Tibial artery (tissue), 4 donors: Measurements from ENCODE around the gene TREH.

ENCODE experiments used
- DNase-seq, 2 donors: peaks; one replicate each; pipeline ENCODE4 v3.0.0-alpha.2; 2019
- H3K27ac ChIP-seq, 2 donors: fragments of 200-600 bp; sonication (generic) in 1 of 2; 1 replicate in 1 of 2; 2 replicates in 1 of 2; pipeline ENCODE4 v1.5.1; 2018 to 2019; ENCODE audit warnings: mild to moderate bottlenecking in 1 of 2
- H3K27me3 ChIP-seq, 2 donors: fragments of 200-600 bp; sonication (generic) in 1 of 2; one replicate each; pipeline versions ENCODE4 v1.5.1 to v1.6.0; 2016 to 2019
- H3K36me3 ChIP-seq, 3 donors: fragments of 200-600 bp; sonication (generic) in 2 of 3; one replicate each; pipeline ENCODE4 v1.5.1; 2016 to 2019; ENCODE audit warnings: mild to moderate bottlenecking in 2 of 3
- H3K4me1 ChIP-seq, 4 donors: fragments of 200-600 bp; sonication (generic) in 2 of 4; 1 replicate in 3 of 4; 2 replicates in 1 of 4; pipeline ENCODE4 v1.5.1; 2016 to 2019
- H3K4me3 ChIP-seq, 2 donors: fragments of 200-600 bp; sonication (generic) in 1 of 2; 1 replicate in 1 of 2; 2 replicates in 1 of 2; pipeline ENCODE4 v1.5.1; 2018 to 2019; ENCODE audit warnings: mild to moderate bottlenecking in 2 of 2
- H3K9me3 ChIP-seq, 3 donors: fragments of 200-600 bp; sonication (generic) in 1 of 3; one replicate each; pipeline ENCODE4 v1.5.1; 2016 to 2019
- CTCF ChIP-seq, 2 experiments: fragments of 200-600 bp in 1 of 2; fragments of 450-650 bp in 1 of 2; IDR thresholded peaks; one replicate each; pipeline ENCODE4 v1.5.1; 2017 to 2019; ENCODE audit warnings: antibody characterized with exemption in 2 of 2, mild to moderate bottlenecking in 1 of 2, moderate library complexity in 1 of 2
- intact Hi-C: fragments of 100-400 bp; cut with DNase I; formaldehyde crosslinking; loops from one replicate; pipeline ENCODE4 v1.15.0; 2023; ENCODE audit warnings: low total_unique reads

TREH gene

GRCh38 chr11:118656563-118657165 lies 22.8 kb downstream of the TREH start:
- peak in 1 of 2 donors; percentile 52 for DNase-seq
- H3K4me3 ChIP-seq, result no peak overlapping the region
- no peak for TF ChIP-seq CTCF (IDR thresholded peaks at IDR 0.05)
- H3K9me3 ChIP-seq, result no peaks in the 10 kb centered on the region
- H3K4me1 ChIP-seq, result peaks cover 0 to 17% (median 8%) of the 10 kb centered on the region in 4 donors
- H3K36me3 ChIP-seq, result peaks cover 19 to 67% (median 55%) of the 10 kb centered on the region in 3 donors
- intact Hi-C loops, result loop anchor here (5.0 kb wide), 1 partner anchor 64 kb away; no protein-coding TSS in a partner anchor
- peaks cover 0 to under 1% of the 10 kb centered on the region in 2 donors for H3K27me3 ChIP-seq
- no peak overlapping the region for H3K27ac ChIP-seq

- no peak for TF ChIP-seq CTCF (IDR thresholded peaks at IDR 0.05)
- Histone ChIP-seq H3K4me1 (peaks cover 0 to 17% (median 8%) of the 10 kb centered on the region in 4 donors), H3K9me3 (no peaks in the 10 kb centered on the region), H3K36me3 (peaks cover 27 to 77% (median 65%) of the 10 kb centered on the region in 3 donors), H3K27me3 (no peaks in the 10 kb centered on the region), H3K4me3 (no peak overlapping the region), H3K27ac (no peak overlapping the region)
- peak in 1 of 2 donors; percentile 61 for DNase-seq
- intact Hi-C loops, result loop anchor here (5.0 kb wide), 1 partner anchor 63 kb away; no protein-coding TSS in a partner anchor
Measured at GRCh38 chr11:118655486-118656190, 23.8 kb downstream of the TREH start.

DNA sequence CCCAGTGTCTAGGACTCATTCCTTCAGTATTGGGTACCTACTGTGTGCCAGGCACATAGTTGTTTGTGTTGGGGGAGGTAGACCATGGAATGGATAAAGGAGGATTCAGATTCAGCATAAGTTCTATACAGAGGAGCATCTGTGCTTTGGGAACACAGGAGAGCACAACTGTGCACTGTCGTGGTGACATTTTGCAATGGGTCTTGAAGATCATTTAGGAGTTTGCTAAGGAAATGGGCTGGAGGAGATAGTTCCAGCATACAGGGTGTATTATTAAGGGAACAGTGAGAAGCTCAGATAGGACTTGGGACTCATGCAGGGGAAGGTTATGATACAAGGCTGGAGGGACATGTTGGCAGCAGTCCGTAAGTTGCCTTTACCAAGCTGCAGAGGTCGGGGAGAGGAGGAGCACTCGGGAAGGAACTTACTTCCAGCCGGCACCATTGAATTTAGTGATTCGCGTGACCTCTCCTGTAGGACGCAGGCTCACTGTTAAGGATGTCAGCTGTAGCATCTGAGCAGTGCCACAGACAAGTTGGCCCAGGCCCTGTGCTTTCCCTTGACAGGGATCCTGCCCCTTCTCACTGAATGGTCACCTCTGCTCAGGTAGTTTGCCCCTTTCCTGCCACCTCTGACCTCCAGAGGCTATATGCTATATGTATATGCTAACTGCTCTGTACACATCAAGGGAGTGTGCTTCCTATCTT lies 25.6 kb downstream of the TREH start:
- H3K9me3 ChIP-seq, result no peaks in the 10 kb centered on the region
- peaks cover 0 to 4% (median under 1%) of the 10 kb centered on the region in 4 donors for H3K4me1 ChIP-seq
- intact Hi-C loops, result no loop called here
- H3K27me3 ChIP-seq, result no peaks in the 10 kb centered on the region
- no peak for TF ChIP-seq CTCF (IDR thresholded peaks at IDR 0.05)
- no peak overlapping the region for H3K4me3 ChIP-seq
- H3K36me3 ChIP-seq, result peaks cover 40 to 95% (median 83%) of the 10 kb centered on the region in 3 donors
- DNase-seq, result peak in 1 of 2 donors; percentile 35
- H3K27ac ChIP-seq, result no peak overlapping the region

GRCh38 chr11:118652681-118653181 lies 26.7 kb downstream of the TREH start:
- H3K4me3 ChIP-seq, result no peak overlapping the region
- intact Hi-C loops, result no loop called here
- no peaks in the 10 kb centered on the region for H3K4me1 ChIP-seq
- no peaks in the 10 kb centered on the region for H3K9me3 ChIP-seq
- H3K36me3 ChIP-seq, result peaks cover 43 to 100% (median 94%) of the 10 kb centered on the region in 3 donors
- DNase-seq, result peak in 1 of 2 donors; percentile 32
- TF ChIP-seq CTCF (IDR thresholded peaks at IDR 0.05), result no peak
- H3K27ac ChIP-seq, result no peak overlapping the region
- no peaks in the 10 kb centered on the region for H3K27me3 ChIP-seq

- Histone ChIP-seq H3K9me3 (no peaks in the 10 kb centered on the region), H3K27me3 (no peaks in the 10 kb centered on the region), H3K4me3 (no peak overlapping the region), H3K36me3 (peaks cover 52 to 99% (median 96%) of the 10 kb centered on the region in 3 donors), H3K27ac (no peak overlapping the region), H3K4me1 (no peaks in the 10 kb centered on the region)
- intact Hi-C loops, result no loop called here
- DNase-seq, result peak in 1 of 2 donors; percentile 41
- no peak for TF ChIP-seq CTCF (IDR thresholded peaks at IDR 0.05)
Measured at GRCh38 chr11:118651820-118652219, 27.6 kb downstream of the TREH start.
